Measurements from ENCODE around the gene IAH1. TPM values are rescaled to one million over a fixed set of nuclear protein-coding genes. Genes with fewer than 3 reads are reported as not detected.

Gene IAH1
- total RNA-seq, 1 experiment from 2014 or later = 57.8 TPM

GRCh38 chr2:9473308-9473984, 905 bp upstream of the IAH1 start:
- peak in 1 of 2 experiments; percentile 24 for DNase-seq
- POLR2A ChIA-PET = interaction anchor here (0.6 to 0.8 kb wide), 2 partner anchors 32 to 51 kb away, joined by 3 to 5 read pairs; no protein-coding TSS in a partner anchor
- BruUV-seq (replicated peaks) = no TSS peak
- CTCF ChIA-PET = interaction anchor here (1.0 to 2.3 kb wide), 2 partner anchors 82 to 331 kb away, joined by 5 to 6 read pairs; partner anchors contain the start of gene ADAM17
- Histone ChIP-seq H3K27me3 (replicated peaks; ENCODE audit: control insufficient read depth, insufficient read depth, low read length) (no peaks in the 10 kb centered on the region), H3K4me3 (ENCODE audit: low read depth, low read length) (no peak overlapping the region), H3K9me3 (no peaks in the 10 kb centered on the region), H3K4me1 (no peaks in the 10 kb centered on the region), H3K36me3 (ENCODE audit: control insufficient read depth, insufficient read depth, low read length) (peaks cover 4% of the 10 kb centered on the region; the same call in 1 of the 2 replicates)
- Mint-ChIP-seq H3K36me3 (ENCODE audit: insufficient read depth, unreplicated experiment) (peaks cover 55% of the 10 kb centered on the region), H3K27me3 (ENCODE audit: insufficient read depth, unreplicated experiment) (no peaks in the 10 kb centered on the region), H3K9me3 (ENCODE audit: unreplicated experiment) (no peaks in the 10 kb centered on the region), H3K4me1 (ENCODE audit: low read depth, unreplicated experiment) (no peaks in the 10 kb centered on the region), H3K27ac (ENCODE audit: unreplicated experiment) (no peak overlapping the region), H3K4me3 (ENCODE audit: unreplicated experiment) (peak overlapping the region; percentile 74)
- intact Hi-C loops (cut with micrococcal nuclease; ENCODE audit: unreplicated experiment) = no loop called here
- TF ChIP-seq CTCF (IDR thresholded peaks at IDR 0.05; ENCODE audit: insufficient read depth in 1 of 2, low read depth in 1 of 2, low read length in 1 of 2, severe bottlenecking in 1 of 2, unreplicated experiment in 1 of 2) = peak; percentile 17 to 22

- Mint-ChIP-seq H3K36me3 (ENCODE audit: insufficient read depth, unreplicated experiment) (peaks cover 59% of the 10 kb centered on the region), H3K4me3 (ENCODE audit: unreplicated experiment) (peak overlapping the region; percentile 74), H3K4me1 (ENCODE audit: low read depth, unreplicated experiment) (no peaks in the 10 kb centered on the region), H3K27ac (ENCODE audit: unreplicated experiment) (no peak overlapping the region), H3K27me3 (ENCODE audit: insufficient read depth, unreplicated experiment) (no peaks in the 10 kb centered on the region), H3K9me3 (ENCODE audit: unreplicated experiment) (no peaks in the 10 kb centered on the region)
- Histone ChIP-seq H3K27me3 (replicated peaks; ENCODE audit: control insufficient read depth, insufficient read depth, low read length) (no peaks in the 10 kb centered on the region), H3K9me3 (no peaks in the 10 kb centered on the region), H3K36me3 (ENCODE audit: control insufficient read depth, insufficient read depth, low read length) (peaks cover 4% of the 10 kb centered on the region; the same call in 1 of the 2 replicates), H3K4me1 (no peaks in the 10 kb centered on the region), H3K4me3 (ENCODE audit: low read depth, low read length) (peak overlapping the region; percentile 72)
- DNase-seq = no peak
- intact Hi-C loops (cut with micrococcal nuclease; ENCODE audit: unreplicated experiment) = no loop called here
- BruUV-seq (replicated peaks) = no TSS peak
- POLR2A ChIA-PET = interaction anchor here (0.8 kb wide), 1 partner anchor 52 kb away, joined by 5 read pairs; no protein-coding TSS in a partner anchor
- no peak for TF ChIP-seq CTCF (IDR thresholded peaks at IDR 0.05; ENCODE audit: insufficient read depth in 1 of 2, low read depth in 1 of 2, low read length in 1 of 2, severe bottlenecking in 1 of 2, unreplicated experiment in 1 of 2)
- CTCF ChIA-PET = interaction anchor here (1.0 to 2.3 kb wide), 2 partner anchors 82 to 332 kb away, joined by 5 to 6 read pairs; partner anchors contain the start of gene ADAM17
Observed at GRCh38 chr2:9473985-9474360, 378 bp upstream of the IAH1 start.

GRCh38 chr2:9477914-9478313, 3.6 kb downstream of the IAH1 start:
- no peak overlapping the region for H3K4me3 Mint-ChIP-seq (ENCODE audit: unreplicated experiment)
- H3K36me3 ChIP-seq (ENCODE audit: control insufficient read depth, insufficient read depth, low read length) = peaks cover 2% of the 10 kb centered on the region; the same call in 1 of the 2 replicates
- no peak for TF ChIP-seq CTCF (IDR thresholded peaks at IDR 0.05; ENCODE audit: insufficient read depth in 1 of 2, low read depth in 1 of 2, low read length in 1 of 2, severe bottlenecking in 1 of 2, unreplicated experiment in 1 of 2)
- no peaks in the 10 kb centered on the region for H3K4me1 Mint-ChIP-seq (ENCODE audit: low read depth, unreplicated experiment)
- ChIA-PET CTCF (no interaction called here), POLR2A (no interaction called here)
- H3K27me3 ChIP-seq (replicated peaks; ENCODE audit: control insufficient read depth, insufficient read depth, low read length) = no peaks in the 10 kb centered on the region
- peaks cover 52% of the 10 kb centered on the region for H3K36me3 Mint-ChIP-seq (ENCODE audit: insufficient read depth, unreplicated experiment)
- H3K4me1 ChIP-seq = no peaks in the 10 kb centered on the region; the same call in 1 of the 2 replicates
- no peak for DNase-seq
- H3K9me3 Mint-ChIP-seq (ENCODE audit: unreplicated experiment) = no peaks in the 10 kb centered on the region
- H3K27ac Mint-ChIP-seq (ENCODE audit: unreplicated experiment) = no peak overlapping the region
- H3K4me3 ChIP-seq (ENCODE audit: low read depth, low read length) = no peak overlapping the region
- intact Hi-C loops (cut with micrococcal nuclease; ENCODE audit: unreplicated experiment) = no loop called here
- no TSS peak for BruUV-seq (replicated peaks)
- no peaks in the 10 kb centered on the region for H3K9me3 ChIP-seq
- H3K27me3 Mint-ChIP-seq (ENCODE audit: insufficient read depth, unreplicated experiment) = no peaks in the 10 kb centered on the region

Measured in Caco-2 (cell line).